Inflammatory macrophage (primary cell): Measurements from ENCODE around the gene DSTN.

ENCODE experiments used
- DNase-seq, 2 donors: peaks; one replicate each; pipeline ENCODE4 v3.0.0-alpha.2; 2020 to 2022

DSTN gene

DNA sequence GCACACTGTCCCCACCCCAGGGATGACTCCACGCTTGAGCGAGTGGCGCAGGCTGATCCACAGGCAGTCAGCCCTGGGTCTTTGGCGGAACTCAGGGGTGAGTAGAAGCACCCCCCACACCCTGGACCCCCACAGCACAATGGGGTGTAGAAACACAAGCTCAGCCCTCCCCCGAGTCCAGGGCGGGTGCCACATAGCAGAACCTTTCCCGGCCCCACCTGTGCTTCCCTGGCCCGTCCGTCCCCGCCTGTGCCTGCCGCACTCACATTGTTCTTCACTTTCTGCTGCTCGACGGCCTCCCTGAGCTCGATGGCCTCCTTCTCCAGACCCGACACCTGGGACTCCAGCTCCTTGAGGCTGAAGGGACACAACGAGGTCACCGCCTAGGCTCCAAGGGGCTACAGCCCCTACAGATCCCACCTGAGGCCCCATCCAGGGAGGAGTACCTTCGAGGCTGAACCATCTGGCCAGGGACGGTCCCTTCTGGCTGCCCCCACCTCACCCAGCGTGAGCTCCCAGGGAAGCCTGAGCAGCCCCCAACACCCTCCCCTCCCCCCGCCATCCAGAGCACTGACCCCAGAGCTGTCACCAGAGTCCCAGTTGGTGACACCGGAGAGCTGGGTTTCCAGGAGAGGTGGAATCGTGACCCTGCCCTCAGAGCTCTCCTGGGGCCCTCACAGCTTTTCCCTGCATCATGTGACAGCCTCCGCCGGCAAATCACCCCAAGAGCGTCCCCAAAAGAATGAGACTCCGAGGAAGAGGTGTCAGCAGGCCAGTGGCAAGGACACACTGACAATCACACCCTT is 55.6 kb downstream of the DSTN start:
- DNase-seq = no peak

DNA sequence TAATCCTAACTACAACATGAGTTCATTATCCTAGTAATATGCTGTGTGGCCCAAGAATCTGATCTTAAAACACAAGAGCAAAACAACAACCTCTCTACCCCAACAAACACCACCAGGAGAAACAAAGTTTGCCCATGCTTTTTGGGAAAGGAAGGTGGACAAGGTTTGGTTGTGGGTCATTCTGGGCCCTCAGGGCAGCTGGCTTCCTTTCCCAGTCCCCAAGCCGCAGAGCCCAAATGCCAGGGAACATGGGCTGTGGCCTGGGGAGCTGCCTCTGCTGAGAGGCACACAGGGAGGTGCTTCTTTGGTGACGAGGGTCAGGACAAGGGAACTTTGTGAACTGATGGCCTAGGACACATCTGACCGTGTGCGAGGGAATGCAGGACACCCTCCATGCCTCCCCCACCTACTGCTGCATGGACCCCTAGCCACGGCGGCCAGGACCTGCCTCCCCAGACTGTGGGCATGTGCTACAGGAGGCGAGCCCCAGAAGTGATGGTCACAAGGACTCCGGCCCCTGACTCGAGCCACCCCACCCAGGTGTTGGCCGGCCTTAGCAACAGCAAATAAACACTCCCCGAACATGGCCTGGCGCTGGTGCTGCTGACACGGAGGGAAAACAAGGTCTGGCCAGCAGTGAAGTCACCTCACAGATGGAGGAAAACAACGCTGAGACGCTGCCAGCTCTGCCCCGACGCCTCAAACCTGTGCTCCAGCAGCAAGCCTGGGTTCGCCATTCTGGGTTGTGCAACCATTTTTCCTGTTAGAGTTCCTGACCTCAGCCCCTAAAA is 56.5 kb downstream of the DSTN start:
- no peak for DNase-seq

DNA sequence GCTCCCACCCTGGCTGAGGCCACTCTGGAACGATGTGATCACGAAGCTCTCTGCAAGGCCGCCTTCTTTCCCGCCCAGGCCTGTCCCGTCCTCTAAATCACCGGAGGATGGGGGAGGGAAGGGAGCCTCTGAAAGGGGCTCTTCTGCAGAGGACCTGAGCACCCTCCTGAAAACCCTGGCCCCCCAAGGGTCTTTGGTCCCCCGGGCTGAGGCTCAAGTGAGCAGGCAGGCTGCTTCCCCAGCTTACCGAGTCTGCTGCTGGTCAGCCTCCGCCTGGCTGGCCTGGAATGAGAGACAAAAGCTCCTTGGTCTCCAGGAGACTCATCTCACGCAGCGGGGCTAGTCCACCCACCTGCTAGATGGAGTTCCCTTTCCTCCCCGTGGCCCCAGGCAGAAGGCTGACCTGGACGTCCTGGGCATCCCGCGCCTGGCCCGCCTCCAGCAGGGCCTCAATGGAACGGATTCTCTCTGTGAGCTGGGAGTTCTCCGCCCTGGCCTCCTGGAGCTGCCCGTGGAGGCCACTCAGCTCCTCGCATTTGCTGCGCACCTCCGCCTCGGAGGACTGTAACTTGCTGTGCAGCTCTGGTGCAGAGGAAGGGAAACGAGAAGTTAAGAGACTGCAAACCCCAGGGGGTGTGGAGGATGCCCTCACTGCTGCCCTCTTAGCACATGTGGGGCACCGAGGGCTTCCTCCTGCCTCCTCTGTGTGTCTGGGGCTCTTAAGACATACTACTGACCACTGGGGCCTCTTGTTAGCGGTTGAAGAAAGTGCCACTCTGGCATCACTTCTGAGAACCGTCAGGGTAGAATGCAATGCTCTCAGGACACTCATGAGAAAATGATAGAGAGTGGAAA is 57.5 kb downstream of the DSTN start:
- peak in 1 of 2 donors; percentile 61 for DNase-seq

DNA sequence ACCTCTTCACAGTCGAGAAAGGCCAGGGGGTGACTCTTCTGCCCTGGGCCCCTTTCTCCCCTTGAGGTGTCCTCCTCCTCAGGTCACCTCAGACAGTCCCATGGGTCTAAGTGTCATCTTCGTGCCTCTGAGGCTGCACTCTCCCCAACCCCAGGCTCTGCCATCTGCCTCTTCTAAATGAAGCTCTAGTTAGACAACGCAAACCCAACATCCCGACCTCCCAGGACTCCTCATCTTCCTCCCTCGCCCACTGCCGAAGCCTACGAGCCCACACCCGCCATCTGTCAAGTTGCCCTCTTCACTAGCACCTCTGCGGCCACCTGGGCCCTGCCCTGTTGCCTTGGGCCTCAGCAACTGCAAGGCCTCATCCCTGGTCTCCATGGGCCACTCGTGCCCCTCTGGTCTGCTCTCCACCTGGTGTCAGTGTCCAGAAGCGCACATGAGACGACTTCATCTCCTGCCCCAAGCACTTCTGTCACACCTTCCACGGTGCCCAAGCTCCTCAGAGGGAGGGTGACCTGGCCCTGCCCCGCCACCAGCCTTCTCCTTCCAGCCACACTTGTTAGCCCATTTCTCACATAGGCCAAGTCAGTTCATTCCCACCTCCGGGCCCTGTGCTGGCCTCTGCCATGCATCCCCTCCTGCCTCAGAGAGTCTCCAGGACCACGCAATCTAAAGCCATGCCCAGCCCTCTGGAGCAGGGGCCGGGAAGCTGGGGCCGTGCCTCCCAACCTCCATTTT is 58.4 kb downstream of the DSTN start:
- no peak for DNase-seq

DNA sequence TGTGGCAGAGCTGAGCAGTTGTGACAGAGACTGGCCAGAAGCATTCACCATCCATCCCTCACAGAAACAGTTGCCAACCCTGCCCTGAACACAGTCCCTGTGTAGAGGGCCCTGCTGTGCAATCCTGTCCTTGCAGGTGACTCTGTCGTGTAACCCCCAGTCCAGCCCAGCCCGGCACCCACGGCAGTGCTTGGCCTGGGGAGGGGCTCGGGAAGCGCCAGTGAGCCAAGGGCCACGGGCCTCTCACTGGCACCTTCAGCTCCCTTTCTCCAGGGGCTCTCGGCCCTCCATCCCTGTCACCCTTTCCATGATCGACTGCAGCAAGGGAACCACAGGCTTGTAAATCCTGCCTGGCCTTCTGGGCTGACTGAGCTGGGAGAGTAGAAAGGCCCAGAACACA is 59.1 kb downstream of the DSTN start:
- DNase-seq = no peak

DNA sequence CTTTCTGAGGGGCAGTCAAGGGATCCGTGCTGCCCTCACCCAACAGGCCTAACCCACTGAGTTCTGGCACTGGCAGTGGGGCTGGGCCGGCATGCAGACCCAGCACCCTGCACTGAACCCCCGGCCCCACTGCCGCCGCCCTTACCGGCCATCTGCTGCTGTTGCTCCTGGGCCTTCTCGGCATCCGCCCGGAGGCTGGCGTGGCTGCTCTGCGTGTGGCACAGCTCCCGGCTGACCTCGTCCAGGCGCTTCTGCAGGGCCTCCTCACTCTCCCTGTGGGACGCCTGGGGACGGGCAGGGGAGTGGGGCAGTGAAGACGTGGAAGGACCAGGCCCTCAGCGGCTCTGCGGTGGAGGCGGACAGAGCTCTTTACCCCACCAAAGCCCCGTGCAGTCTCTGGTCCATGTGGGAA is 59.8 kb downstream of the DSTN start:
- no peak for DNase-seq

DNA sequence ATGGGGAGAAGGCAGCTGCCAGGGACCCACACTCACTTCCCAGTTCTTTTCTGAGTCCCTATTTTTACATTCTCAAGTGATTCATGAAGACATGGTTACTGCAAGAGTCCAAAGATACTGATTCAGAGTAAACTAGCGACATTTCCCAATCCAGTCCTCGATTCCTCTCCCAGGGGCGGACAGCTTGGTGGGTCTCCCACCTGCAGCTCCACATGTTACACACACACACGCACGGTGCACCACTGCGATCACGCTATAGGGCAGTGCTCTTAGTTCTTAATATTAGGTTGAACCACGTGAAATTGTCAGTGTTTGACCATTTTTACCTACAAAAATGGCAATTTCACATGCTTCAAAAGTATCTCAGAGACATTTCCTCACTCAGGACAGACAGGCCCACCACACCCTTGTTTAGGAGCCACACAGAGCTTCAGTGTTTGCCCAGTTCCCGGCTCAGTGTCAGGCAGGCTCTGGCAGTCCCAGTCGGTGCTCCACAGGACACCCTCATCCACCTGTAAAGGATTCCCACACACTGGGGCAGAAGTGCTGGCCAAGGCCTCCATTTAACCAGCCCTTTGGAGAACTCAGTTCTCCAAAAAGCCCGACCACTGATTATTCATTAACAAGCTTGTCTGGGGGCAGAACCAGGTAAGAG is 60.4 kb downstream of the DSTN start:
- no peak for DNase-seq

DNA sequence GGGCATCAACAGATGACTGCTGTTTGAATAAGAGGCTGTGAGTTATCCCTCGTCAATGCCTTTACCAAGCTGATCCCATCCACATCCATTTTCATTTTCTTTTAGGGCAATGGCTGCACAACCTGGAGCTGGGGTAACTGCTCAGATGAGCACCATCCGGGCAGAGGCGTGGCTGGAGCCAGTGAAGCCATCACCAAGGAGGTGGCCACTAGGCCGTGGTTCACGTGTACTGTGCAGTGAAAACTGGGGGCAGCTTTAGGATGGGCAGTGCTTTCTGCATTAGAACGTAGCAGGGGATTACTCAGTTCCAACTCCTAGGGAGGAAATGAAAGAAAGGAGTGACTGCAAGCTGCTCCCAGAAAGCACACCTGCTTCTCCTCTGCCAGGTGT is 60.9 kb downstream of the DSTN start:
- DNase-seq = no peak

DNA sequence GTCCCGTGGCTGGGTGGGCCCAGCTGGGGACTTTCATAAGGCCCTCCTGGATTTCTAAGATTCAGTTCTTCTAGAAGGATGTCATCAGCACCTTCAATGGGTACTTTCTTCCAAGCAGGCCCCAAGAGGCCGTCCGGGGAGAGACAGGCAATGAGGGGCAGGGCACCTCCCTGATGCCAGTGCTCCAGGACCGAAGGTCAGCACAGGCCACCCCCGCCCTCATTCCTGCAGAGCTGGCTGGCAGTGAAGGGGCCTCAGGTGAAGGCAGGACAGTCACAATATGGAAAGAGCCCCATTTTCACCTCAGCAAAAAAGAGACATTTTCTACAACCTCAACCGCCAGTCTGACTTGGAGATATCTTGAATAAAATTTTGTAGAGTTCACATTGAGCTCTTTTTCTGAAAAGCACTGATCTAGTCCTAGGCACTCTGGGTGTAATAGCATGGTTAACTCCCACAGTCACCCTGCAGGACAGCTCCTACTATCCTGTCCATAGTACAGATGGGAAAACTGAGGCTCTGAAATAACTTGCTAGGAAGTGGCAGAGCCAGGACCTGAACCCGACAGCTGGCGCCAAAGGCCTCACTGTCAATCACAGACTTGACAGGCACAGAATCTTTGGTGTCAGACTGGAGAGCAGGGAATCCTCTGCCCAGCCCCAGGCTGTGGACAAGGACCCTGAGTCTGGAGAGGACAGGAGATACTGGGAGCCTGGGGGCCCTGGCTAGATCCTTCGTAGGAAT is 61.9 kb downstream of the DSTN start:
- no peak for DNase-seq

DNA sequence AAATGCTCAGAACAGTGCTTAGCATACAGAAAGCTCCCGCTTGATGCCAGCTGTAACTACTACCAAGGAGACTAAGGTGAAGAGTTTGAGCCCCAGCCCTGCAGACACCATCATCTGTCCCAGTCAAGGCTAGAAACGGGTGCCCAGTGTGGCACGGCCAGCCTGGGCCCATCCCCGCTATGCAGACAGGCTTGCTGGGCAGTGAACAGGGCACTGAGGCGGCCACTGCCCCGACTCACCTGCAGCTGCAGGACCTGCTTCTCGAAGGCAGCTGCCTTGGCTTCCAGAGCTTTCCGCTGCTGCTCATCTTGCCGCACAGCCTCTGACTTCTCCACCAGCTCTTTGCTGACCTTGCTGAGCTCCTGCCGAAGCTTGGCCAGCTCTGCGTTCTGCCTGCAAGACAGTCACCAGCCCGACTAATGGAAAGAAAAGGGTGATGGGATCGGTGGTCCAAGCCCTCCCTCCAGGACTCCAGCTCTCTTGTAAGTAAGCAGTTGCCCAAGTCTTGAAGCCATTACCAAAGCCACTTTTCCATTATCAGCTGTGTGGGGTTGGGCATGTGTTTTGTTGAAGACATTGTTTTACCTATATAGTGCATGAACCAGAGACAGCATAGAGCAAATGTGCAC is 63.5 kb downstream of the DSTN start:
- DNase-seq = no peak

DNA sequence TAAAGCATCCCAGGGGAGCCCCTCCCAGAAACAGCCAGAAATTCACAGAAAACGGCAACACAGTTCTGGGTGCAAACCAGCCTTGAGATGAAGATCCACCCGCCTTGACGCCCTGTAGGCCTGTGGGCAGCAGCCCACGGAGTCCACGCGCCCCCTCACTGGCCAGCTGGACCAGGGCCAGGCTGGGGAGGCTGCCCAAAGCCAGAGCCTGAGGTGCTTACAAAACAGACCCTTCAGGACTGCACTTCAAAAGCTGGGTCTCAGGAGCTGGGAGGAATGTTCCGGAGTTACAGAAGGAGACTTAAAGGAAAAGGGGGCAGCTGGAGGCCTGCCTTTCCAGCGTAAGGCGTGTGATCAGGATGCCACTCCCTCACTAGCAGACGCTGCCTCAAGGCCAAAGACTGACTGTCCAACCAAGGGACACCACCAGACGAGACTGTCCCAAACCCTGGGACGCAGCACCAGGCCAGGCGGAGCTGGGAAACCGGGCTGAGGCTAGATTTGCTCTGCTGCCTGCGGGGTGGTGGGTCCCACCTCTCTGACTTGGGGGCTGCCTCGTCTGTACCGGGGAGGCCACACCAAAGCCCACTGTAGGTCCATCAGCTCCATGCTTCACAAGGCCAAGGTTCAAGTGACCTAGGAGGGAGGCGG is 64.1 kb downstream of the DSTN start:
- DNase-seq = no peak

DNA sequence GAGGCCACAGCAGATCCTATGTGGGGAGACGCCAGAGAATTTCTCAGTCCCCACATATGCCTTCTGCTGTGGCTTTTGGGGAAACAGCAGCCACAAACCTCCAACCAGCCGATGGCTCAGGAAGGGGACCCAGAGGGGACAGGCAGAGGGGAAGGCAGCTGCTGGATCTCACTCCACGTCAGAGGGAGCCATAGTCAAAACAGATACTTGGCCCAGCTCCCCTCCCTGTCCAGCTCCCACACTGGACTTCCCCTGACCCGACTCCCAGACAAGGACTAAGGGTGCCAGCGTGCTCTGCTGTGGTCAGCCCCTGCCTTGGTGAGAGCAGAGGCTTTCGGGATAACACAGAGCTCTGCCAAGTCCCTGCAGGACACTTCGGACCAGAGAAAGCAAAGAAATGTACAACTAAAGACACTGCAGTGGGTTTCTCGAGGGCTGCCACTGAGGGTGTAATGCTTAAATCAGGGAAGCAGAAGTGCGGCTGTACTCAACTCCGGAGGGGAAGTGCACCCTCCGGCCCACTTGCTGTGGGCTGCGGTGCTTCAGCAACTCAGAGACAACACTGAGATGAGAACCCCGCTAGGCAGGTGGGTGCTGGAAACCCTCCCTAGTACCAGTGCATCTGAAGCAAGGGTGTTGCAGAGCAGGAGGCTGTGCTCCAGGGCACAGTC is 64.9 kb downstream of the DSTN start:
- peak; percentile 74 to 88 for DNase-seq

DNA sequence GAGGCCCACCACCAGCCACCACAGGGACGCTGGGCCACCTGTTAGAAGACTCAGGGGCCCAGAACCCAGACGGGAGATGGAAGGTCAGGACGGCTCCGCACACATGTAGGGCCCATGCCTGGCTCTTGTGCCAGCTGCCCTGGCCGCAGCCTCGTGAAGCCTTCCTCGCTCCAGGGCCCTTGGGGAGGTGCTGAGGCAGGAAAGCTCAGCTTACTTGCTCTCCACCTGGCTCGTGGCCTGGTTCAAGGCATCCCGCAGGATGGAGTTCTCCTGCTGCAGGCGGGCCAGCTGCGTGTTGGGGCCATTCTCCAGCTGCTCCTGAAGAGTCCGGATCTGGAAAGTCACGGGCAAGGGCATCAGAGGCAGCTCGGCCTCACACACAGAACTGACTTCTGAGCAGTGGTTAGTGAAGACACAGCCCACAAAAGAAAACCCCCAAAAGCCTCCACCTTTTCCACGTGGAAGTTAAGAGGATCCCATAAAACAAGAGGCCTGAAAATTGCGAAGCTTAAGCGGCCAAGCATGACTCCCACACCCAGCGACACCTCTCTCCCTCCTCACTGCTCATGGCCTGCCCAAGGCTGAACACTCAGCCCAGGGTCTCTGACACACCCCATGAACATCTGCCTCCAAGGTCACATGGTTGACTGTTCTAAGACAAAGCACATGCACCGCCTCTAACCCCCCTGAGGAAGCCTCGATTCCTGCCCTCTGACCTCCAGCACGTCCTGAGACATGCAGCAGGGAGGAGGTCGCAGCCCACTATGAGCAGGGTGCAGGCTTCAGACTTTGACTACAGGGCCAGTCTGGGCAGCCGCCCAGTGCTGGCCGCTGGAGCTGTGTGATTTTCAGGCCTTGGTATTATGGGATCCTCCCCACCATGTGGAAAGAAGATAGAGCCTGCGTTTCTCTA is 65.7 kb downstream of the DSTN start:
- DNase-seq = no peak

DNA sequence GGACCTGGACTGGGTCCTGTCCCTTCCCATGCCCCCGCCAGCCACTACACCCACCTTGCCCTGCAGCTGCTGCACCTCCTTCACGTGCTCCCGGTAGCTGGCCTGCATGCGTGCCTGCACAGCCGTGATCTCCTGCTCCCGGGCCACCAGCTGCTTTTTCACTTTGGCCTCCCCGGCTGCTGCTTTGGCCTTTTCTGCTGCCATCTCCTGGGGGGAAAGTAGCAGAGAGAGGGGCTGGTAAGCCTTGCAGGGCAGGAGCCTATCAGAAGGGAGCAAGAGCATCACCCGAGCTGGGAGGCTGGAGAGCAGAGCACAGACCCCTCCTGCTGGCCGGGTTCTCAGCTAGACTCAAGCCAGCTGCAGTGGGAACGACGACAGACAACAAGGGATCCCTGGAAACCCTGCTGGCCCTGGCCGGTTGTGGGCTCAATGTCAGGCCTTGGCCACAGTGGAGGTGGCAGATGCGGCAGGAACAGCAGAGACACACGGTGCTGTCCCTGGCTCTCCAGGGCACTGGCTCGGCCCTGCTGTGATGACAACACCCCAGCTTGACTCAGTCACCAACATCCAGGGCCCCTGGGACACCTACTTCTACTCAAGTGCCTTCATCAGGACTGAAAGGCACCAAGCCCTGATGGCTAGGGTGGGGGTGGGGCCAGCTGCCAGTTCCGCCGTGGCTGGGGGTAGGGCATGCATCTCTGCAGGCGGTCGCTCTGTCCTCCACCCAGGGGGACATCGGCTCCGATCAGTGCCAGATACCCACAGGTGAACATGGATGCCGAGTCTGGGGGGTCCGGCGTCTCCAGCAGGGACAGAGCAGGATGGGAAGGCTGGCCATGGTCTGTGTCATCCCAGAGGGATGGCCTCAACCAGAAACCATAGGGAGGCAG is 66.9 kb downstream of the DSTN start:
- no peak for DNase-seq

DNA sequence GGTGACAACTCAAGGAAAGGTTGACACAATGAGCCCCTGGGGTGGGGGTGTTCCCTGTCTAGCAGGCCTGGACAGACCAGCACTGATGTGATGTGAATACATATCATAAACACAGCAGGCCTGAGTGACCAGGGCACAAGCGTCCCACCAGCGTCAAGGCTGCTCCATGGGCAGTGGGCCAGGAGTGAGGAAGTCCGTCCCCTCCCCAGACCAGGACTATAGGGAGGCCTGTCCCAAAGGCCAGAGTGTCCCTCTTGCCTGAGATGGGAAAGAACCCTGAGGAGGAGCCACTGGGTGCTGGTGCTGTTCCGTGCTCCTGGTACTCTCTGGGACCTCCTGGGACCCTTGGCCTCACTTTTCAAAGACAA is 67.5 kb downstream of the DSTN start:
- no peak for DNase-seq

DNA sequence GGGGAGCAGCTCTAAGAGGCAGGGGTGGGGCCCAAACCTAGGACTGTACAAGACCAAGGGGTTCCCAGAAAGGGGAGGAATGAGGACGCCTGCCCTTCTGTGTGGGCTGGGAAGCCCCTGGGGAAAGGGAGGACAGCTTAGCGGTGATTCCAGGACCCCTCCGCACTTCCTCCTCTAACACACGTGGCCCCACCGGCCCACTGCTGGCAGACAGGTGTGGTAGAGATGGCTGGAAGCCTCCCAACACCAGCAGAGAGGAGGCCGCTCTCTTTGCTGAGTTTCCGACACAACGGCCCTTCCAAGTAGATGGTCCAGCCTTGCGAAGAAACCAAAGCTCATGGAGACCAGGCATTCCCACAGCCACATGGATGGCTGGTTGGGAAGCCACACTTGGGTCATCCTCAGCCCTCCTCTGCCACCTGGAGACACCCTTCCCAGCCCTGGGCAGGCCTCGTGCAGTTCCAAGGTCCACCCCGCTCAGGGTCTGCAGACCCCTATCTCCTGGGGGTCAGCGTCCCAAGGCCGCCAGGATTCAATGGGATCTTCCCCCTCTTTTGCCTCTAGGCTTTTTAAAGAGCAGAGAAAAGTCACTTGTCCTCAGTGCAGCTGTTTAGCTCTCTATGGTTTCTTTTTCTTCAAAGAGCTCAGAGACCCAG is 68.2 kb downstream of the DSTN start:
- no peak for DNase-seq
